HCT116 (cell line): Measurements from ENCODE around the gene ZNF230.

Source experiments
- CTCF ChIP-seq, 3 experiments: fragments of 200-600 bp in 1 of 3; sonication (generic) in 1 of 3; IDR thresholded peaks in 2 of 3; conservative IDR thresholded peaks in 1 of 3; 2 replicates each; pipeline ENCODE4 v1.5.1; 2012 to 2017; ENCODE audit warnings: low read depth in 2 of 3, low read length in 2 of 3, antibody characterized with exemption in 1 of 3, borderline replicate concordance in 1 of 3, control low read depth in 1 of 3, mild to moderate bottlenecking in 1 of 3, mixed read lengths in 1 of 3, mixed run types in 1 of 3, moderate library complexity in 1 of 3; ENCODE audit not compliant: insufficient read depth in 1 of 3
- POLR2A ChIP-seq: IDR thresholded peaks from 2 replicates; pipeline ENCODE4 v1.7.0; 2011; ENCODE audit warnings: borderline replicate concordance; ENCODE audit not compliant: insufficient read depth, insufficient read length; ENCODE audit errors: extremely low read depth
- RAD21 ChIP-seq: IDR thresholded peaks from 2 replicates; pipeline ENCODE4 v1.6.1; 2012; ENCODE audit warnings: low read depth, mild to moderate bottlenecking
- YY1 ChIP-seq: IDR thresholded peaks from 2 replicates; pipeline ENCODE4 v1.6.1; 2011; ENCODE audit warnings: low read length, low read depth, moderate library complexity, mild to moderate bottlenecking; ENCODE audit not compliant: insufficient replicate concordance; ENCODE audit errors: extremely low read depth

GRCh38 chr19:43960411-43960810 lies 42.3 kb upstream of the ZNF230 start:
- TF ChIP-seq YY1, result no peak
- TF ChIP-seq POLR2A, result no peak
- TF ChIP-seq CTCF (IDR thresholded peaks at IDR 0.05 in 2 of 3, conservative IDR thresholded peaks at IDR 0.05 in 1 of 3; ENCODE audit: borderline replicate concordance in 1 of 3, insufficient read depth in 1 of 3, low read depth in 2 of 3, low read length in 2 of 3), result no peak
- no peak for TF ChIP-seq RAD21
